GM12801 (cell line): ENCODE results near the gene PLXNA4.

ENCODE experiments used
- CTCF ChIP-seq: IDR thresholded peaks from one replicate; pipeline ENCODE4 v1.5.1; 2011; ENCODE audit warnings: control low read depth; ENCODE audit not compliant: insufficient read length; ENCODE audit errors: extremely low read depth

Gene PLXNA4

GRCh38 chr7:132258231-132258630 lies 318.0 kb downstream of the PLXNA4 start:
- no peak for TF ChIP-seq CTCF

GRCh38 chr7:132257253-132257652 lies 319.0 kb downstream of the PLXNA4 start:
- no peak for TF ChIP-seq CTCF

- no peak for TF ChIP-seq CTCF
Measured at GRCh38 chr7:132256721-132257212, 319.5 kb downstream of the PLXNA4 start.

- TF ChIP-seq CTCF, result no peak
Measured at GRCh38 chr7:132255898-132256297, 320.4 kb downstream of the PLXNA4 start.

- no peak for TF ChIP-seq CTCF
Measured at GRCh38 chr7:132255115-132255797, 321.0 kb downstream of the PLXNA4 start.

GRCh38 chr7:132254455-132254854 lies 321.8 kb downstream of the PLXNA4 start:
- no peak for TF ChIP-seq CTCF

GRCh38 chr7:132252793-132253100 lies 323.5 kb downstream of the PLXNA4 start:
- no peak for TF ChIP-seq CTCF
